ENCODE results near the gene HHATL.

HHATL gene

GRCh38 chr3:42668413-42668760, 34.2 kb downstream of the HHATL start:
- Histone ChIP-seq H3K4me1 (ENCODE audit: control insufficient read depth, insufficient read depth, low read length, unreplicated experiment) (no peaks in the 10 kb centered on the region), H3K27ac (ENCODE audit: low read depth, low read length) (no peak overlapping the region), H3K36me3 (ENCODE audit: insufficient read depth, low read length) (no peaks in the 10 kb centered on the region), H3K4me3 (ENCODE audit: low read depth, low read length) (no peak overlapping the region), H3K79me2 (ENCODE audit: control insufficient read depth, insufficient read depth, low read length, unreplicated experiment) (no peaks in the 10 kb centered on the region), H2AFZ (ENCODE audit: low read length, unreplicated experiment) (no peak overlapping the region), H3K27me3 (ENCODE audit: insufficient read depth, low read length) (no peaks in the 10 kb centered on the region; the same call in 1 of the 2 replicates)

GRCh38 chr3:42667523-42668412, 34.8 kb downstream of the HHATL start:
- no peaks in the 10 kb centered on the region for H3K4me1 ChIP-seq (ENCODE audit: control insufficient read depth, insufficient read depth, low read length, unreplicated experiment)
- no peak overlapping the region for H3K27ac ChIP-seq (ENCODE audit: low read depth, low read length)
- no peak overlapping the region for H2AFZ ChIP-seq (ENCODE audit: low read length, unreplicated experiment)
- no peaks in the 10 kb centered on the region for H3K36me3 ChIP-seq (ENCODE audit: insufficient read depth, low read length)
- no peaks in the 10 kb centered on the region; the same call in 1 of the 2 replicates for H3K27me3 ChIP-seq (ENCODE audit: insufficient read depth, low read length)
- H3K79me2 ChIP-seq (ENCODE audit: control insufficient read depth, insufficient read depth, low read length, unreplicated experiment), result no peaks in the 10 kb centered on the region
- no peak overlapping the region for H3K4me3 ChIP-seq (ENCODE audit: low read depth, low read length)

- Histone ChIP-seq H3K4me3 (ENCODE audit: low read depth, low read length) (no peak overlapping the region), H3K4me1 (ENCODE audit: control insufficient read depth, insufficient read depth, low read length, unreplicated experiment) (no peaks in the 10 kb centered on the region), H2AFZ (ENCODE audit: low read length, unreplicated experiment) (no peak overlapping the region), H3K36me3 (ENCODE audit: insufficient read depth, low read length) (no peaks in the 10 kb centered on the region), H3K79me2 (ENCODE audit: control insufficient read depth, insufficient read depth, low read length, unreplicated experiment) (no peaks in the 10 kb centered on the region), H3K27ac (ENCODE audit: low read depth, low read length) (no peak overlapping the region), H3K27me3 (ENCODE audit: insufficient read depth, low read length) (no peaks in the 10 kb centered on the region; the same call in 1 of the 2 replicates)
Observed at GRCh38 chr3:42667096-42667522, 35.5 kb downstream of the HHATL start.

GRCh38 chr3:42666577-42666998, 36.0 kb downstream of the HHATL start:
- Histone ChIP-seq H2AFZ (ENCODE audit: low read length, unreplicated experiment) (no peak overlapping the region), H3K79me2 (ENCODE audit: control insufficient read depth, insufficient read depth, low read length, unreplicated experiment) (no peaks in the 10 kb centered on the region), H3K27ac (ENCODE audit: low read depth, low read length) (no peak overlapping the region), H3K27me3 (ENCODE audit: insufficient read depth, low read length) (no peaks in the 10 kb centered on the region; the same call in 1 of the 2 replicates), H3K4me3 (ENCODE audit: low read depth, low read length) (no peak overlapping the region), H3K4me1 (ENCODE audit: control insufficient read depth, insufficient read depth, low read length, unreplicated experiment) (no peaks in the 10 kb centered on the region), H3K36me3 (ENCODE audit: insufficient read depth, low read length) (no peaks in the 10 kb centered on the region)

- no peaks in the 10 kb centered on the region; the same call in 1 of the 2 replicates for H3K27me3 ChIP-seq (ENCODE audit: insufficient read depth, low read length)
- no peak overlapping the region for H3K27ac ChIP-seq (ENCODE audit: low read depth, low read length)
- no peaks in the 10 kb centered on the region for H3K4me1 ChIP-seq (ENCODE audit: control insufficient read depth, insufficient read depth, low read length, unreplicated experiment)
- no peak overlapping the region for H3K4me3 ChIP-seq (ENCODE audit: low read depth, low read length)
- no peaks in the 10 kb centered on the region for H3K79me2 ChIP-seq (ENCODE audit: control insufficient read depth, insufficient read depth, low read length, unreplicated experiment)
- H2AFZ ChIP-seq (ENCODE audit: low read length, unreplicated experiment), result no peak overlapping the region
- H3K36me3 ChIP-seq (ENCODE audit: insufficient read depth, low read length), result no peaks in the 10 kb centered on the region
Observed at GRCh38 chr3:42666022-42666421, 36.6 kb downstream of the HHATL start.

- Histone ChIP-seq H3K4me1 (ENCODE audit: control insufficient read depth, insufficient read depth, low read length, unreplicated experiment) (peaks cover 1% of the 10 kb centered on the region), H2AFZ (ENCODE audit: low read length, unreplicated experiment) (no peak overlapping the region), H3K27me3 (ENCODE audit: insufficient read depth, low read length) (no peaks in the 10 kb centered on the region; the same call in 1 of the 2 replicates), H3K79me2 (ENCODE audit: control insufficient read depth, insufficient read depth, low read length, unreplicated experiment) (no peaks in the 10 kb centered on the region), H3K27ac (ENCODE audit: low read depth, low read length) (no peak overlapping the region), H3K4me3 (ENCODE audit: low read depth, low read length) (no peak overlapping the region), H3K36me3 (ENCODE audit: insufficient read depth, low read length) (no peaks in the 10 kb centered on the region)
Observed at GRCh38 chr3:42665050-42665878, 37.3 kb downstream of the HHATL start.

GRCh38 chr3:42664438-42664803, 38.2 kb downstream of the HHATL start:
- Histone ChIP-seq H2AFZ (ENCODE audit: low read length, unreplicated experiment) (no peak overlapping the region), H3K27me3 (ENCODE audit: insufficient read depth, low read length) (no peaks in the 10 kb centered on the region; the same call in 1 of the 2 replicates), H3K4me1 (ENCODE audit: control insufficient read depth, insufficient read depth, low read length, unreplicated experiment) (peaks cover 10% of the 10 kb centered on the region), H3K79me2 (ENCODE audit: control insufficient read depth, insufficient read depth, low read length, unreplicated experiment) (no peaks in the 10 kb centered on the region), H3K4me3 (ENCODE audit: low read depth, low read length) (no peak overlapping the region), H3K36me3 (ENCODE audit: insufficient read depth, low read length) (no peaks in the 10 kb centered on the region), H3K27ac (ENCODE audit: low read depth, low read length) (no peak overlapping the region)

- Histone ChIP-seq H3K4me1 (ENCODE audit: control insufficient read depth, insufficient read depth, low read length, unreplicated experiment) (peaks cover 10% of the 10 kb centered on the region), H3K27ac (ENCODE audit: low read depth, low read length) (no peak overlapping the region), H3K27me3 (ENCODE audit: insufficient read depth, low read length) (no peaks in the 10 kb centered on the region; the same call in 1 of the 2 replicates), H3K79me2 (ENCODE audit: control insufficient read depth, insufficient read depth, low read length, unreplicated experiment) (no peaks in the 10 kb centered on the region), H3K4me3 (ENCODE audit: low read depth, low read length) (no peak overlapping the region), H3K36me3 (ENCODE audit: insufficient read depth, low read length) (no peaks in the 10 kb centered on the region), H2AFZ (ENCODE audit: low read length, unreplicated experiment) (no peak overlapping the region)
Observed at GRCh38 chr3:42663581-42664437, 38.8 kb downstream of the HHATL start.

- Histone ChIP-seq H3K27ac (ENCODE audit: low read depth, low read length) (no peak overlapping the region), H3K4me1 (ENCODE audit: control insufficient read depth, insufficient read depth, low read length, unreplicated experiment) (peaks cover 10% of the 10 kb centered on the region), H3K79me2 (ENCODE audit: control insufficient read depth, insufficient read depth, low read length, unreplicated experiment) (no peaks in the 10 kb centered on the region), H3K36me3 (ENCODE audit: insufficient read depth, low read length) (no peaks in the 10 kb centered on the region), H3K27me3 (ENCODE audit: insufficient read depth, low read length) (no peaks in the 10 kb centered on the region), H2AFZ (ENCODE audit: low read length, unreplicated experiment) (no peak overlapping the region), H3K4me3 (ENCODE audit: low read depth, low read length) (no peak overlapping the region)
Observed at GRCh38 chr3:42662813-42663535, 39.6 kb downstream of the HHATL start.
